GM21786 (cell line): ENCODE data around the gene ADAMTS9.

Source experiments
- ATAC-seq: cut with Tn5 transposase; IDR thresholded peaks from one replicate; pipeline ENCODE4 v1.9.1; 2021; ENCODE audit not compliant: unreplicated experiment

The ADAMTS9 gene

DNA sequence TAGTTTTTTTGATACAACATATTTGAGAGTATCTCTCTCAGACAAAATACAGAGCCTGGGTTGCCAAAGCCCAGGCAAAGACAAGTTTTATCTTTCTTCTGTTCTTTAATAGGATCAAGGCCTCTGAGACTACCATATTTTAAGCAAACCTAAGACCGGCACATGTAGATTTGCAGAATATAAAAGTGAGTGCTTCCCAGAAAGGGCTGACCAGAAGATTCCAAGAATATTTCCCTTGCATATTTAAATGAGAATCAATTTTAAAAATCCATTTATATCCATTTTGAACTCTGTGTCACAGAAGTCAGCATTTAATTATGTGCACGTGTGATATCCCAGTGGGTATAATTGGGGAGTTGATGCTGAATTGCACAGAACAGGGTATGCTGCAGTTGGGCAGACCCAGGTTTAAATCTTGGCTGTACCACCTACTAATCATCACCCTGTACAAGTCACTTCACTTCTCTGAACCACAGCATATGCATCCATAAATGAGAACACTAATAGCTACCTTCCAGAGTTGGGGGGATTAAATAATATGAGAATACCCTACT is 191.9 kb downstream of the ADAMTS9 start:
- ATAC-seq = no peak

DNA sequence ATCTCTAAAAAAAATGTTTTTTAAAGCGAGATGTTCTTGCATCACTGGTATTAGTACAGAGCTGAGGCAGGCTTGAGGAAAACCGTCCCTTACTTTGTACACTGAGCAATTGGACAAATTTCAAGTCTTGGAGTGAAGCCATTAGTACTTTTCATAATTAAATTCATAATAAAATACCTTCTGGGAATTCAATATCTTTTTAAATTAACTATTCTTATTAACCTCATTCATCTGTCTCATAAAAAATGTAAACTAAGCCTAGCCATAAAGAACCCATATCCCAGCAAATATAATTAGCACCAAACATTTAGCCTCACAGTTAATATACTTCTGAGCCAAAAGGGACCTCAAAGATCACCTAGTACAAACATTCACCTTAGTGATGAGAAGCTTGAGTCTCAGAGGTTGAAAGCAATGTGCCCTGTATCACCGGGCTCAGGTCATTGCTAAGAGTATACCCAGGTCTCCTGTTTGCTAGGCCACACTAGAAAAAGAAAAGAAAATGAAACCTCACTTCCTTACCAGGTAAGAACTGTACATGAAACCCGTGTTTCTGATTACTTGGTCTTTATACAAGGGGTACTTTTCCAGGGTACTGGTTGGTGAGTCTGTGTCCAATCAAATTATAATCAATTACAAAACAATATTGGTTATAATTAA is 192.5 kb downstream of the ADAMTS9 start:
- ATAC-seq = no peak

DNA sequence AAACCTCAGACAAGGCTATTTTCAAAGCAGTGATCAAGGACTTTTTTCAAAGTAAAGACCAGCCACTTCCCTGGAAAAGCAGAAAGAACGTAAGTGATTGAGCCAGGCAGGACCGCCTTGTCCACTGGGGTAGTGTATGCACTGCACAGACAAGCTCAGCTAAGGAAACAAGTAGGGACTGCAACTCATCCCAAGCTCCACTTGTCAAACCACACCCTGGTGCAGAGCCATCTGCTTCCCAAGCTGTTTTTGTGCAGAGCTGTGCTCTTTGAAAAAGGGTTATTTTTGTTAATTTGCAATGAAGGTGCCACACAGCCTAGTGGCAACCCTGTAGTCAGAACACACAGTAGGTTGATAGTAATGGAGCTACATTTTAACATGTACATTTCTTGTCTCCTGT is 193.3 kb downstream of the ADAMTS9 start:
- ATAC-seq = no peak

DNA sequence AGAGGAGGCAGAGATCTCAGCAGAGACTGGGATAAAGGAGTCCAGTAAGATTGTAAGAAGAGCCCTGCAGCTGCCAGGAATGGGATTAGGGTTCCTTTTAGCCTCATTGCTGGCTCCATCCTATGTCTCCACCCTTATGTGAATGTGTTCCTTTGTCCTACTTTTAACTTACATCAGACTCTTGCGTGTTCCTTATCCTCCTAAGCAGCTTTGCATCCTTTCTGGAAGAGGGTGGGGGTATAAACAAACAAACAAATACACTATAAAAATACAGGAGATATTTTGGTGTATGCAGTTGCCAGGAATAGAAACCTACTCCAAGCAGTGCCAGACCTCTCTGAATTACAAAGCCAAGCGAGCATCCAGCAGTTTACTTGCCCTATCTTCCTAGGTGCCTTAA is 194.7 kb downstream of the ADAMTS9 start:
- no peak for ATAC-seq

DNA sequence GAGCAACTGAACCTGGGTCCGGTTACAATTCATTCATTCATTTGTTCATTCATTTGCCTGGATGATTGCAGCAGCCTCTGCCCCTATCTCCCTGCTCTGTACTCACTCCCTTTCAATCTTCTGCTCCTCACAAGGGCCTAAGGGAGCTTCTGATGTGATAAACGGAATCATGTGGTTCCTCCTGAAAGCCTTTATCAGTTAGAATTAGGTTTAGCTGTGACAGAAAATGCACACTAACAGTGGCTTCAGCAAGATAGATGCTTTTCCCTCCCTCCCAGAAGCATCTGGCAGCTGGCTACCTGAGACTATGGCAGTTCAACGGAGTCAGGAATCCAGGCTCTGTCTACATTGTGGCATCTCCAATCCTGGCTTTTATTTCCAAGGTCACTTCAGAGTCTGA is 196.0 kb downstream of the ADAMTS9 start:
- no peak for ATAC-seq

DNA sequence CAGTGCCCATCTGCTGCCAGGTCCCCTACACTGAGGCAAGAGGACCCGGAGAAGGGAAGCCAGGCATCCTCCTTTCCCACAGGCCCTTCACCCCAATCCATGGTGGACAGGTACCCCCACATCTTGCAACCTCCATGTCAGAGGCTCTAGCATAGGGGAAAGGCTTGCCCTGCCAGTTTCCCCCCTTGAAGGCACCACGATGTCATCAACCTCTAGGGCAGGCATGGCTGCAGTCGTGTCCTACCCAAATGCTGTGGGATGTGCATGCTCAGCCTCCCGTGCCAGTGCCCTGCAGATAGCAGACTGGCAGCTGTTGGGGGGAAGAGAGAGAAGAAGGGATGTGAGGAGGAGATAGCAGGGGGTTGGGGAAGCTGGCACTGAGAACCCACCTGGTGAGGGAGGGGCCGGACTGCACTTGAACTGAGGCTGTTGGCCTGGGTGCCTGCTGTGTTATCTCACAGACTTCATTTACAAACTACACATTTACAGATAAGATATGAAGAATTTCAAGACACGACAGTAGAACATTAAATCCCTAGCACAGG is 197.5 kb downstream of the ADAMTS9 start:
- no peak for ATAC-seq

DNA sequence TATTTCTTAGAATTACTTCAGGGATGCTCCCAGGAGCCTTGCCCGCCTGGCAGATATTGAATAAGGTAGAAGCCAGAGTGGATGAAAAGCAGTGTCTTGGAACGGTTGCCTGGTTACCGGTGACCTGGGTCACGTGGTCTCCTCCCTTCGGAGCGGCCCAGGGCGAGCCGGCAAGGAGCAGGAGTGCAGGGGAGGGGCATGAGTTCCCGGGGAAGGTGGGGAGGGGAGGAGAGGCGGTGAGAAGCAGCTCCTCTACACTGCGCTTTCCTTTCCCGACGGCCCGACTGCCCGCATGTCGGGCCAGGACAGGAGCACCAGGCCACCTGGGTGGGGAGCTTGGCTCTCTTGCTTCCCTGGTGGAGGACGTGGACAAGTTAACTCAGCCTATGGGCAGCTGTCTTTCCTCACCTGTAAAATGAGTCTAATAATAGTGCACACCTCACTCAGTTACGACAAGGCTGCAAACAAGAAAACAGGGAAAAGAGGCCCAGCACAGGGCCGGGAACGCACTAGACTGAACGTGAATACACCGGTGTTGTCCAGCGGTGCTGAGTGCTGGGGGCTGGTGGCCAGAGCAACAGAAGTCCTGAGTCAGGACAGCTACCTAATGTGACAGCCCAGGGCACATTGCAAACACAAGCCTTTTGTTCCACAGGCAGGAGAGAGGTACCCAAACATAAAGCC is 198.3 kb downstream of the ADAMTS9 start:
- ATAC-seq = no peak

DNA sequence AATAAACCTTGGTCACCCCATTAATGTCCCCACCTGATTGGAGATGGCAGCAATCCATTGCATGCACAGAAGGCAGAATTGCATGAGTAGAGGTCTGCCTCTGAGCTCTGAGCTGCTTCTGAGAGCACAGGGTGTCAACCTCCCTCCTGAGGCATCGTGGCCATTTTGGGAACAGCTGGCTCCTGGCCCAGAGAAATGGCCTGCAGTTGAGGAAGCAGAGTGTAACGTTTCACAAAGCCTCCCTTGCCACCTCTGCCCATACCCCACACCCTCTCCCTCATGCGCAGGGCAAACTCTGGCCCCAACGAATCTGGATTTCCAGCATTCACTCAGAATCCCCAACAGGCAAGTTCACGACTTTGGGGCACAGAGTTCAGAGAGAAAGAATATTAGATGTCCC is 198.9 kb downstream of the ADAMTS9 start:
- ATAC-seq = no peak

DNA sequence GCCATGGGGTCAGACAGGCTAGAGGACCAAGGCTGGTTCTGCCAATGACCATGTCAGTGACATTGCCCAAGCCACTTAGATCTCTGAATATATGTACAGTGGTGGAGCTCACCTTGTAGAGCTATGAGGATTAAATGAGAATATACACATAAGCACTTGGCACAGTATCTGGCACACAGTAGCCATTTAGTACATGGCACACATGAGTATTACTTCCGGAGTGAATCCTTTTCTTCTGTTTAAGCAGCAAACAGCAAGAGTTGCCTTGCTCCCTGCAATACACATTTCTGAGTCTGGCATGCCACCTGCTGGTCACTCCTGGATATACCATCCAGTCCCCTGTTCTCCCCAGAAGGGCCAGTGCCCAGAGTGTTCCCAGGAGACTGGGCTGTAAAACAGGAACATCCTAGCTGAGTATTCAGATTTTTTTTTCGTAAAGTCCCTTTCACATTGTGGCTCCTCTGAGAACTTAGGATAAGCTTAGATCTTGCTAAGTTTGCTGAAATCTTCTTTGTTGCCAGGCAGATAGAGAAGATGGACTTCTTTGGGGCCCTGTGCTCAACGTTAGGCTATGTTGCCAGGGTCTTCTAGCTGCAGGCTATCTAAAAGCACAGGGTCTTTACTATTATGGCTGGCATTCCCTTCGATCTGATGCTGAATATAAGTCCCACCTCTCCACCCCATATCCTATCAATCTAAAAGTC is 203.4 kb downstream of the ADAMTS9 start:
- peak; percentile 97 for ATAC-seq

DNA sequence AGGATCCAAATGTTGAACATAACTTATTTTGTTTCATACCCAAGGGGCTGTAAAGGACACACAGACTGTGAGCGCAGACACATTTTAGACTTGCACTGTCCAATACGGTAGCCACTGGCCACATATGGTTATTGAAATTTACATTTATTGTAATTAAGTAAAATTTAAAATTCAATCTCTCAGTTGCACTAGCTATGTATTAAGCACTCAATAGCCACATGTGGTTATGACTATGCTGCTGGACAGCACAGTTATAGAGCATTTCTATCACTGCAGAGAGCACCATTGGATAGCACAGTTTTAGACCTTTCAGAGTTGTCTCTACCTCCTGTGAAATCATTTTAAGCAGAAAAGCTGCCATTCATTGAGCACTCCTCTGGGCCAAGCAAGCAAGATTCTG is 204.3 kb downstream of the ADAMTS9 start:
- ATAC-seq = no peak

DNA sequence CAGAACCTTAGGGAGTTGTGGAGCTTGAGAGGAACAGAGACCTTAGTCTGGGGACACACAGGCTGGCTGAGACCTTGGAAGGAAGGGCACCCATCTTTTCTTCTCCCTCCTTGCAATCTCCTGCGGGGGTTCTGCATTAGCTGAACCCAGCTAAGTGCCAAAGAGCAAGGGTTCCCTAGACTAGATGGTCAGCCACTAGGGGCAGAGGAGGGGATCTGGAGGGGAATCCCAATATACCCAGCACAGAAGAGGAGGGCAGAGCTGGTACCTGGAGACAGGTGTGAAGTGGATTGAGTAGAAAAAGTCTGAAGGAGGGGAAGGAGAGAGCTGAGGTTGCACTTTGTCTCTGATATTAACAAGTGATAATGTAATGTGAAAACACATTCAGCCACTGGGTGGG is 212.8 kb downstream of the ADAMTS9 start:
- ATAC-seq = no peak

DNA sequence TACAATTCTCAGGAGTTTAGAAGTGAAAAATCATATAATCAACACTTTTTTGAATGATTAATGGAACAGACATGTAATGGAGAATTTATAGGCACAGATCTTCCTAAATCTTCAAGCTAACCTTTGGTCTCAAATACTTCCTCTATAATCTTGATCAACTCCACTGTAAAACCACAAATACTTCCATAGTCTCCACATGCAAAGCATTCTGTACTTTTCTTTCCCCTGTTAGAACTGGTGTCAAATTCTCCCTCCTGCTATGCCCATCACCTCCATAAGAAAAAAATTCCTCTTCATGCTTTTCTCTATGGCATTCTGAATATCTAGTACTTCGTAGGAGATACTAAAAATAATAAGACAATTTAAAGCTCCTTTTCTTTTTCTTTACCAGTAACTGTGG is 214.3 kb downstream of the ADAMTS9 start:
- no peak for ATAC-seq

DNA sequence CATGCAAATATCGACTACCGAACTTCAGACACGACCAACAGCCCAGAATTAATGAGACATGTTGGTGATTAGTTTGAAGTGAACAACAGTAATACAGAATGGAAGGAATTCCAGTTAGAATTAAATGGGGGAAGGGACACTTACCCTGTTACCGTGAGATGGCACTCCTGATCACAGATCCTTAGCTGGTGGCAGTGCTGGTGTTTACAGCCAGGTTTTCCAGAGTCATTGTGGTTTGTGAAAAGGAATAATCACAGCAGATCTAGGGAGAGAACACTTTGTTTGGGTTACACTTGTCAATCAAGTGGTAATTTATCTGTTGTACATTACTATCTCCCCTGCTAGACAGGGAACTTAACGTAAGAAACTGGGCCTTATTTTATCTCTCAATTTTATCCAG is 217.4 kb downstream of the ADAMTS9 start:
- ATAC-seq = no peak

DNA sequence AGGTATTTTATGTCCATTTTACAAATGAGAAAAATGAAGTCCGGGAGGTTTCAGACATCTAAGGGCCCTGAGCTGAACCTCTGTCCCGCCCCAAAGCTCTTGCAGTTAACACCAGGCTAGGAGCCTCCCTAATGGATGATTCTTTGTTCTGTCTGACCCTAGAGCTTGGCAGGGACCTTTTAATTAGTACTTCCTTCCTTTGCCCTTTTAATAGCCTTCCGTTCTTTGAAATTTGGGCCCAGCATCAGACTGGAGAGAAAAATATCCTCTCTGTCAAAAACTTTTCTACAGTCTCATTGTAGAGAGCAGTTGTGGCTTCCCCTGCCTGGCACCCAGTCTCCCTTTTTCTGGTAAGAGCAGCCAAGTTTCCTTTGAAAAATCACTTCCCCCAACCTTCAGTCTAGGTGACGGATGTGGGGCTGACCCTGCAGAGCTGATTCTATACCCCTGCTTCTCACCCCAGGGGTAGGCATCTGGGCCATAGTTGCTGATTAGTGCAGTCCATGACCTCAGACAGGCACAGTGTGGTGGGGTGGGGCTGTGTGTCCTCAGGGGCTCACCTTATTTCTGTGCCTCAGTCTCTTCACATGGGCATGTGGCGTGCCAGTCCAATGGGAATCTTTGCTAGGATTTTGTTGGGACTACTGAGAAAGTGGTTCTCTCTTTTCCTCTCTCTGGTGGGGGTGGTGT is 220.4 kb downstream of the ADAMTS9 start:
- no peak for ATAC-seq
